NCI-H1105 (cell line): ENCODE results near the gene HNRNPA3.
"Not testable (repeated sequence)": the region's sequence is repeated elsewhere in the genome, so short reads cannot be mapped to it uniquely, and the experiment has no call there.

Experiments used
- DNase-seq: peaks from one replicate; lab custom pipeline; 2025; lab: John Stamatoyannopoulos, UW

HNRNPA3 gene

DNA sequence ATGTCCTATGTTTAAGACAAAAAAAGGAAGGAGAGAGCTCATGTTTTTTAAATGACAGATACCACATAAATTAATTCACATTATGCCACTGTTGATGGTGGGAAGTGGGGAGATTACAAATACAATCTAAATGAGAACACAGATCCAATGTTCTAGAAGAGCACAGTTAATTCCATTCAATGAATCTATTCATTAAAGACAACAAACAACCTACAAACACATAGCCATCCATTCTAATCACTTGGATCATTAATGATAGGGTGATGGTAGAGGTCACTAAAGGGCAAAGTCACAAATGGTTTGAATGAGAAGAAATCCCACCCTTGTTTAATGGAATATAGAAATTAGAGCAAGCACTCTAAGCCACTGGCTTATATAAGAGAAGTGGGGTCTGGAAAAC is 21.7 kb downstream of the HNRNPA3 start:
- no peak for DNase-seq

DNA sequence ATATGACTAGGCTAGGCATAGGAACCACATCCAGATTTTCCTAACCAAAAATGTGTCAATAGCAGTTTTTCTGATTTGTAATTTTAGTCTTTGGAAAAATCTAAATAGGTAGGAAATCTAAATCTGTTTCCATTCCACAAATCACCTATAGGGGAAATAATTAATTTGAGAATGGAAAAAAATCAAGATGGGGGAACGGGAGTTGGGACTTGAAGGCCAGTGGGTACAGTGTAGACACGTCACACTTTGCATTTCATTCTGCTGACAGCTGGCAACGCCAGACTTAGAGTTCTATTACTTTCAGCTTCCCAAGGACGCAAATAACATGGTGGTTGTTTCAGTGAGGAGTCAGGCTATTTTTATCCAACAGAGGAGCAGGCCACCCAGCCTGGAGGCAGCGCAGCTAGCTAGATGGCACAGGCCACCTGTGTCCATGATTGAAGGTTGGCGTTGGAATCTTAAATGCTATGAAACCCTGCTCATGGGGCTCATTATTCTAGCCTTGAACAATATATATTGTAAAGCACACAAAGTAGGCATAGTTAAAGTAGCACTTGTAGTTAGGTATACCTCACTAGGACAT is 23.4 kb downstream of the HNRNPA3 start:
- DNase-seq = no peak

- no peak for DNase-seq
Observed at GRCh38 chr2:177237932-177238331, 25.3 kb downstream of the HNRNPA3 start.

GRCh38 chr2:177239053-177239452 is 26.5 kb downstream of the HNRNPA3 start:
- no peak for DNase-seq

GRCh38 chr2:177239932-177240630 is 27.5 kb downstream of the HNRNPA3 start:
- no peak for DNase-seq

GRCh38 chr2:177241711-177242120 is 29.1 kb downstream of the HNRNPA3 start:
- no peak for DNase-seq

DNA sequence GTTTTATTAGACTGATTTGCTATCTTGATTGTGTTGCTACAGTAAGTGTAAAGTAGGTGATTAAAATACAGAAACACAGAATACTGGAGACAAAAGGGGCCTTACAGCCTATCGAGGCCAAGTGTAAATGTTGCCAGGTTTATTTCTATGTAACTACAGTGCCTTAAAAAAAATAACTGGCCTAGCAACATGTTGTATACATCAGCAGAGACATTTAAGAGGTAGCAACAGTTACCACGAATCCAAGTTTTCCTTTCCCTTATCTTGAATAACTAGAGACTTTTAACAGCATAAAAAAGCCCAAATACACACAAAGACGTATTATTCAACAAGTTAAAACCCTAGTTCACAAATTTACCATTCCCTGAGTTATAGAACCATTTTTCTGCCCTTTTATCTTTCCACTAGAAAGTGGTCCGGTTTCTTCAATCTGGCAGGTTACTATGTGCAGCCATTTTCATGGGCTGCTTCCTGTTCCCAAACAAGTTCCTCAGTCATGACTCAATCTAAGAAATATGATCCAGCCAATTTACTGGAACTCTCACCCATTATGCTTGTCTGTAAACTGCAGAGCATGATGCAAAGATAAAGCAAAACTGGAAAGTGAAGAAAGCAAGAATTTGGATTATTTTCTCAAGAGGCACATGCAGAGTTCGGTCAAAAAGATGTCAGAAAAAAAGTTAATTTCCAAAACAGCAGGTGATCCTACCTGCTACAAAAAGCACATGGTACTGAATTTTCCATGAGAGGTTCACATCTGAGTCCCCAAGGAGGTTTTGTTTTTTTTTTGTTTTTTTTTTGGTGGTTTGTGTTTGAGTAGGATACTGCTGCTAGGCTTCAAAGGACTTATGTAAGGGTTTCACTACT is 29.8 kb downstream of the HNRNPA3 start:
- no peak for DNase-seq

- DNase-seq = no peak
Observed at GRCh38 chr2:177243073-177243472, 30.5 kb downstream of the HNRNPA3 start.

GRCh38 chr2:177243476-177243875 is 30.9 kb downstream of the HNRNPA3 start:
- DNase-seq = no peak

GRCh38 chr2:177244244-177244771 is 31.7 kb downstream of the HNRNPA3 start:
- DNase-seq = no peak

DNA sequence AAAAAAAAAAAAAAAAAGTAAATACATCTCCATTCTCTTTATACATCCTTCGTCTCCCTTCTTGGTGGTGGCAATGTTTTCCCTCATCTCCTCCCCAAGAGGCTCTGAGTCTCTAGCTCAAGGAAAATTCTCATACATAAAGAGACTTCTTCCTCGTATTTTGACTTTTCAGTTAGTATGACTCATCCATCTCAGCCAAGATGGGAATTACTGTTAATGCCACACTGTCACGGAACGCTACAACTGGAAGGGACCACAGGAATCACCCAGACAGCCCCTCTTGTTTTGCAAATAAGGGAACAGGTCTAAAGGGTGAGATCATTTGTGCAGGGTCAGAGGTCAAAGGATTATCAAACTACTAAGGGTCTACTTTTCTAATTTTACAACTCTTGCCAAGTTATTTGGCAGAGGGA is 32.4 kb downstream of the HNRNPA3 start:
- DNase-seq = no peak

GRCh38 chr2:177246000-177246399 is 33.4 kb downstream of the HNRNPA3 start:
- DNase-seq = no peak

GRCh38 chr2:177246523-177247030 is 34.0 kb downstream of the HNRNPA3 start:
- not testable (repeated sequence) for DNase-seq

GRCh38 chr2:177247693-177248262 is 35.2 kb downstream of the HNRNPA3 start:
- no peak for DNase-seq

DNA sequence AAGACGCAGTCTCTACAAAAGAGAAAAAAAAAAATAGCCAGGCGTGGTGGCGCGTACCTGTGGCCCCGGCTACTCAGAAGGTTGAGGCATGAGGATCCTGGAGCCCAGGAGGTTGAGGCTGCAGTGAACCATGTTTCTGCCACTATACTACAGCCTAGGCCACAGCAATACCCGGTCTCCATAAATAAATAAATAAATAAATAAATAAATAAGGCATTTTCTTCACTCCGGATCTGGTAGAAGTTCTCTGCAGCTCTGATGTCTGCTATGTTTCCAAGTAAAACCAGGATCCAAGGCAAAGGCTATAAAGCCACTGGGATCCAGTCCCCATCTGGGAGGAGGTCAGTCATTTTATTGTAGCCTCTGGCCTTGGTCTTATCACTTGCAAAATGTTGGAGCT is 36.4 kb downstream of the HNRNPA3 start:
- DNase-seq = no peak

DNA sequence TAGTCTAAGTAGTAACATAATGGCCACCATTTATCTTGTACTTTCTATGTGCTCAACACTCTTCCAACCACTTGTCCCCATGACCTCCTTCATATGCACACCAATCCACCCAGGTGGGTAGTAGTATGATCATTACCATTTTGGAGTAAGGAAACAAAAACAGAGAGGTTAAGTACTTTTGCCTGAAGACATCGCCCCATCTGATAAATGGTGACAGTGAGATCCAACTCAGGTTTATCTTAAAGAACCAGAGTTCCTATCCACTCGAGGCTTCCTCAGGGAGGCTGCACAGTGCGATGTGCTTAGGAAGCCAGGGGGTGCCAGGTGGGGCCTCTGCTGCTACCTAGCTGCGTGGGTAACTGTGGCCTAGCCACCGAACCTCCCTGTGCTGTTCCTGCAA is 37.9 kb downstream of the HNRNPA3 start:
- no peak for DNase-seq

DNA sequence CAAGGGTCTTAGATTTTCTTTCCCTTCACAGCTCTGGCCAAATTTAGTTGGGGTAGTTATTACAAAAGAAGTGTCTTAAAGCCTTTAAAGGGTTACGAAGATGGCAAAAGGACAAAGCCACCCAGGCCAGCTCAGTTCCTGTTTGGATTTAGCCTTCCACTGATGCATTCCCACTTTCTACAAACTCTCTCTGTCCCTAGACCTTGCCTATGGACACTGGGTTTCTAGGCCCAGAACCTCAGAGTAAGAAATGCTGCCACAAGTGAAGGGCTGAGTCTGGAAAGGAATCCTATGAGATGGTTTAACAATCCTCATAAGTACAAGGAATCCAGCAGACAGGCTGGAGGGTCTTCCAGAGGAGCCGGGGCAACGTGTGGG is 38.6 kb downstream of the HNRNPA3 start:
- DNase-seq = no peak

- no peak for DNase-seq
Observed at GRCh38 chr2:177252808-177253531, 40.4 kb downstream of the HNRNPA3 start.

DNA sequence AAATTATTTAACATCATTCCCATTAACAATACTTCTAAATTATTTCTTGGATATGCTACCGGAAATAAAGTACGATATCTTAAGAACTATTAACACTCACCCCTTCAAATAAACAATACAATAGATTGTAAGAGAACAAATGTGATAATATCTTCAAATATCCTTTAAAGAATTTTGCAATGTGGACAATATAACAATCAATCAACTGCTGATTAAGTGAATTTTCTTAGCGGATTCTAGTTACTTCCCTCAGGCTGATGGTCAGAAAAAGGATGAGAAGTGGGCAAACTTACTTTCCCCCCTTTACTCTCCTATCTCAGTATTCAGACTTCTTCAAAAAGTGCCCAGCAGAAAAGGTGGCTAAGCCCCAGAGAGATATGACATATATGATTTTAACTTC is 41.1 kb downstream of the HNRNPA3 start:
- no peak for DNase-seq

DNA sequence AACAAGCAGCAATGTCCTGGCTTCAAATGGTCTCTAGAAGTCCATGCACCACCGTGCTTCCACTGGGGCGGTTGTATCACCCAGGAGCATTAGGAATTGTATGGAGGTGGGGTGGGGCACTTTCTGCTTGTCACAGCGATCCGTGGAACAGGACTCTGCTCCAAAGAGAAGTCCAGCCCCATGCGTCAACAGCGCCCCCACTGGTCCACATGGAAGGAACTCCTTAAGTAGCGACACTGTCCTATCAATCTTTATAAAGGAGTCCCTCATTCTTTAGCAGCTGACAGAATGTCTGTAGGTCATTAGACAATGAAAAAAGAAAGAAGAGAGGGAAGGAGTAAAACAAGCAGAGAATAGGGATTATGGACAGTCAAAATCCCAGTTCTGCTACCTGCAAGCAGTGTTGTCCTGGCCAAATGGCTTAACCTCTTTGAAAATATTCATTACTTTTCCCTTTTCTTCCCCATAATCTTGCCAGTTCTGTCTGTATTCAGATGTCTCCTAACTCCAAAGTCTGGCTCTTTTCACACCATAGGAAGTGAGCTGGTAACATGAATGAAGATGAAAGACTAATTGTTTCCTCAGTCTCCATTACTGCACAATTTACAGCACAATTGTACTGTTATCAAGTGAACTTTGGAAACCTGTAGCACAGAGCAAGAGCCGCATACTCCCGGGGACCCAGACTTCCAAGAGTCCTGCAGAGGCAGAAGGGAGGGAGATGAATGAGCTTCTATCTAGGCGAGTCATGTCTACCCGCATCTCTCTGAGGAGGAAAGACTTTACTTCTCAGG is 42.0 kb downstream of the HNRNPA3 start:
- DNase-seq = no peak

GRCh38 chr2:177255227-177255601 is 42.6 kb downstream of the HNRNPA3 start:
- DNase-seq = no peak
